Parathyroid adenoma (tissue), 2 donors: Measurements from ENCODE around the gene MAGEA9B.
"Not testable (repeated sequence)": the region's sequence is repeated elsewhere in the genome, so short reads cannot be mapped to it uniquely, and the experiment has no call there.

Experiments used
- H2AFZ ChIP-seq: fragments of 300-600 bp; sonication (generic); one replicate; pipeline ENCODE4 v1.7.0; 2017; ENCODE audit warnings: antibody characterized with exemption, mild to moderate bottlenecking
- H3K27ac ChIP-seq: fragments of 300-600 bp; sonication (generic); one replicate; pipeline ENCODE4 v1.7.0; 2017
- H3K27me3 ChIP-seq: fragments of 300-600 bp; sonication (generic); one replicate; pipeline ENCODE4 v1.7.0; 2017; ENCODE audit warnings: low read length; ENCODE audit not compliant: control insufficient read depth, insufficient read depth
- H3K36me3 ChIP-seq: fragments of 300-600 bp; sonication (generic); one replicate; pipeline ENCODE4 v1.7.0; 2017; ENCODE audit warnings: low read length; ENCODE audit not compliant: control insufficient read depth, insufficient read depth
- H3K4me1 ChIP-seq: fragments of 300-600 bp; sonication (generic); one replicate; pipeline ENCODE4 v1.7.0; 2017; ENCODE audit warnings: control low read depth
- H3K4me2 ChIP-seq: fragments of 300-600 bp; sonication (generic); one replicate; pipeline ENCODE4 v1.7.0; 2017; ENCODE audit warnings: low read length
- H3K4me3 ChIP-seq: fragments of 300-600 bp; sonication (generic); one replicate; pipeline ENCODE4 v1.7.0; 2017; ENCODE audit warnings: low read depth, low read length
- H3K79me2 ChIP-seq: fragments of 300-600 bp; sonication (generic); one replicate; pipeline ENCODE4 v1.7.0; 2017; ENCODE audit warnings: control low read depth
- H3K9ac ChIP-seq: fragments of 300-600 bp; sonication (generic); one replicate; pipeline ENCODE4 v1.7.0; 2017; ENCODE audit warnings: mild to moderate bottlenecking
- H3K9me3 ChIP-seq: fragments of 300-600 bp; sonication (generic); one replicate; pipeline ENCODE4 v1.7.0; 2017; ENCODE audit warnings: low read length; ENCODE audit not compliant: control insufficient read depth
- TF ChIP-seq, protein P1 (sequence below): fragments of 300-600 bp; sonication (generic); IDR thresholded peaks from one replicate; pipeline ENCODE4 v1.7.0; 2017; ENCODE audit warnings: antibody characterized with exemption, mild to moderate bottlenecking
- donor health status: primary hyperparathyroidism.

Gene MAGEA9B

DNA sequence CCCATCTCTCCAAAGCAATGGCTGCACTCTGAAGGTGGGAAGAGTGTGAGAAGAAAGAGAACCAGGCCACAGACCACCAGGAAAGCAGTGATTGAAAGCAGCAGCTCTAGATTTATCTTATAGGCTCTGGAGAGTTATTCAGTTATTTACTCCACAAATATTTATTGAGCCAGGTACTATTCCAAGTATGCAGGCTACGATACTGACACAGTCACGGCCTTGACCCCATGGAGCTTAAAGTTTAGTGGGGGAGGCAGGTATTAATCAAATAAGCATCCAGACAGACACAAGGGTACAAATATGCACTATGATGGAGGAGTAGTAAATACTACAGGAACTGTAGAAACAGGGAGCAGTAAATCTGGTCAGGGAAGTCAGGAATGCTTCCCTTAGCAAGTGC, 41.5 kb upstream of the MAGEA9B start:
- H3K27me3 ChIP-seq = no peaks in the 10 kb centered on the region
- peaks cover 18% of the 10 kb centered on the region for H3K79me2 ChIP-seq
- no peak overlapping the region for H3K27ac ChIP-seq
- no peak overlapping the region for H3K9ac ChIP-seq
- no peak overlapping the region for H3K4me2 ChIP-seq
- no peaks in the 10 kb centered on the region for H3K9me3 ChIP-seq
- no peak overlapping the region for H2AFZ ChIP-seq
- peaks cover 6% of the 10 kb centered on the region for H3K4me1 ChIP-seq
- H3K4me3 ChIP-seq = no peak overlapping the region
- no peaks in the 10 kb centered on the region for H3K36me3 ChIP-seq
- TF ChIP-seq, protein P1, sequence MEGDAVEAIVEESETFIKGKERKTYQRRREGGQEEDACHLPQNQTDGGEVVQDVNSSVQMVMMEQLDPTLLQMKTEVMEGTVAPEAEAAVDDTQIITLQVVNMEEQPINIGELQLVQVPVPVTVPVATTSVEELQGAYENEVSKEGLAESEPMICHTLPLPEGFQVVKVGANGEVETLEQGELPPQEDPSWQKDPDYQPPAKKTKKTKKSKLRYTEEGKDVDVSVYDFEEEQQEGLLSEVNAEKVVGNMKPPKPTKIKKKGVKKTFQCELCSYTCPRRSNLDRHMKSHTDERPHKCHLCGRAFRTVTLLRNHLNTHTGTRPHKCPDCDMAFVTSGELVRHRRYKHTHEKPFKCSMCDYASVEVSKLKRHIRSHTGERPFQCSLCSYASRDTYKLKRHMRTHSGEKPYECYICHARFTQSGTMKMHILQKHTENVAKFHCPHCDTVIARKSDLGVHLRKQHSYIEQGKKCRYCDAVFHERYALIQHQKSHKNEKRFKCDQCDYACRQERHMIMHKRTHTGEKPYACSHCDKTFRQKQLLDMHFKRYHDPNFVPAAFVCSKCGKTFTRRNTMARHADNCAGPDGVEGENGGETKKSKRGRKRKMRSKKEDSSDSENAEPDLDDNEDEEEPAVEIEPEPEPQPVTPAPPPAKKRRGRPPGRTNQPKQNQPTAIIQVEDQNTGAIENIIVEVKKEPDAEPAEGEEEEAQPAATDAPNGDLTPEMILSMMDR = no peak

DNA sequence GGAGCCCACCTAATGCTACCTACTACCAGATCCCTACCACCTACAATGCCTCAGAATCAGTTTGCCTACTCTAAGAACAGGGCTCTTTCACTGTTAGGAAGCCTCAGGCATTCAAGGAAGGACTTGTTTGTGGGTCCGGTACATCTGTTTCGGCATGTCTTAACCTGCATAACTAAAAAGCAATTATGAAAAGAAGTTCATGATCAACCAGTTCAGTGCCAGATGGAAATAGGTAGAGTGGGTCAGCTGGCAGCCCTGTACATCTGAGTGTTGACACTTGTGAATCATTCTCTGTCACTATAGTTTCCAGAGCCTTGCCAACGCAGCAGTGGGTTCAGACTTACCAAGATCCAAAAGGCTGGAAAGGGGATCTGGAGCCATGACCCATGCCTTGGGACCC, 41.0 kb upstream of the MAGEA9B start:
- Histone ChIP-seq H3K4me2 (no peak overlapping the region), H3K4me3 (no peak overlapping the region), H3K4me1 (peaks cover 6% of the 10 kb centered on the region), H3K79me2 (peaks cover 18% of the 10 kb centered on the region), H3K9me3 (no peaks in the 10 kb centered on the region), H3K27ac (no peak overlapping the region), H3K9ac (no peak overlapping the region), H3K36me3 (no peaks in the 10 kb centered on the region), H2AFZ (no peak overlapping the region), H3K27me3 (no peaks in the 10 kb centered on the region)
- TF ChIP-seq, protein P1 = no peak

DNA sequence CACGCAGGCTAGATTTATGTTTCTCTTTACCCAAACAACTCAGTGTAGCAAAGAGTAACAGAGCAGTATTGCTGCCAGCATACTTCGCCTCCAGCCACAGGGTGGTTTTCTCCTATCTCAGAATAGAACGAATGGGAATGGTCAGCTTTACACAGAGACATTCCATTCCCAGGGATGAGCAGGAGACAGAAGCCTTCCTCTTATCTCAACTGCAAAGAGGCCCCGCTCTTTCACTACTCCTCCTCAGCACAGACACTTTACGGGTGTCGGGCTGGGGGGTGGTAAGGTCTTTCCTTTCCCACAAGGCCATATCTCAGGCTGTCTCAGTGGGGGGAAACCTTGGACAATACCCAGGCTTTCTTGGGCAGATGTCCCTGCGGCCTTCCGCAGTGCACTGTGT, 39.6 kb upstream of the MAGEA9B start:
- not testable (repeated sequence) for H3K4me3 ChIP-seq, H3K9ac ChIP-seq, H3K27ac ChIP-seq, H2AFZ ChIP-seq, H3K4me1 ChIP-seq, H3K36me3 ChIP-seq, H3K27me3 ChIP-seq, H3K9me3 ChIP-seq, H3K4me2 ChIP-seq
- peaks cover 18% of the 10 kb centered on the region for H3K79me2 ChIP-seq

DNA sequence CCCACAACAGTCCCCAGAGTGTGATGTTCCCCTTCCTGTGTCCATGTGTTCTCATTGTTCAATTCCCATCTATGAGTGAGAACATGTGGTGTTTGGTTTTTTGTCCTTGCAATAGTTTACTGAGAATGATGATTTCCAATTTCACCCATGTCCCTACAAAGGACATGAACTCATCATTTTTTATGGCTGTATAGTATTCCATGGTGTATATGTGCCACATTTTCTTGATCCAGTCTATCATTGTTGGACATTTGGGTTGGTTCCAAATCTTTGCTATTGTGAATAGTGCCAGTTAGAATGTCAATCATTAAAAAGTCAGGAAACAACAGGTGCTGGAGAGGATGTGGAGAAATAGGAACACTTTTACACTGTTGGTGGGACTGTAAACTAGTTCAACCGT, 32.4 kb upstream of the MAGEA9B start:
- not testable (repeated sequence) for H3K36me3 ChIP-seq, H3K9me3 ChIP-seq, H3K4me3 ChIP-seq, H3K27me3 ChIP-seq, H3K4me2 ChIP-seq, H3K9ac ChIP-seq, H2AFZ ChIP-seq, H3K4me1 ChIP-seq, H3K27ac ChIP-seq, H3K79me2 ChIP-seq

DNA sequence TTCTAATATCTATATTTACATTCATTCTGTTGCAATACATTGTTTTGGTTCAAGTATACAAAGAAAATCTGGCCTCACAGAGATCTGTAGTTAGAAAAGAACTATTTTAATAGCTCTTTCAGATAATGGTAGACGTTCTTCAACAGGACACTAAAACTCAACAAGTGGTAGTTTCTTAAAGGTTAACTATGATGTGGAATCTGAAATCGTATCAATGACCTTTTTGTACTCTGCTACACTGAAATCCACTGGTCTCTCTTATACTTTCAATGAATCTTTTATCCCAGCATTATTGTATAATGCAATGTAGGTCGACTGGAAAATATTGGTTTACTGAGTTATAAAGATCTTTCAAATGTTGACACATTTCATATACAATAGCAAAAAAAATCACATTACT, 31.6 kb upstream of the MAGEA9B start:
- H3K4me3 ChIP-seq = no peak overlapping the region
- no peak overlapping the region for H3K27ac ChIP-seq
- H2AFZ ChIP-seq = no peak overlapping the region
- TF ChIP-seq, protein P1 = no peak
- no peaks in the 10 kb centered on the region for H3K27me3 ChIP-seq
- H3K9me3 ChIP-seq = no peaks in the 10 kb centered on the region
- H3K4me2 ChIP-seq = no peak overlapping the region
- peaks cover 8% of the 10 kb centered on the region for H3K79me2 ChIP-seq
- H3K36me3 ChIP-seq = no peaks in the 10 kb centered on the region
- H3K9ac ChIP-seq = no peak overlapping the region
- no peaks in the 10 kb centered on the region for H3K4me1 ChIP-seq

DNA sequence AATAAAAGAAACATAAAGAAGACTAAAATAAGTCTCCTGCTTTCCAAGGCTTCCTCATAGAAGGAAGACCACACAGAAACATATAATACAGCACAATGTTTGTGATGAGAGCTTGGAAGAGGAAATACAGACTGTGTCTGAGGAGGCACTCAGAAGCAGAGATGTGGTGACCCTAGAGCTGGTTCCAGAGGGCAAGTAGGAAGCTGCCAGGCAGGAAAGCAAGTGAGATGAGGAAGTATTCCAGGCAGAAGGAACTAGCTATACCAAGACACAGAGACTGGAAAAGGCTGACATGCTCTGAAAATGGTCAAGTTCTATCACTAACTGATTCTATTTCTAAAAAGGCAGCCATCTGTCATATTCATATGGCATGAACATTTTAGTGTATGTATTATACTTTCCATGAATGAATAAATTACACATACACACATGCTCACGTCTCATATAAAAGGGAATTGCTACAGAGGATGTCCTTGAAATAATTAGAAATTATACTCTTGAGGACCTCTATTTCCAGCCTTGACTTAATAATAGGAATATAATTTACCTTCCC, 24.4 kb upstream of the MAGEA9B start:
- no peak overlapping the region for H3K4me3 ChIP-seq
- TF ChIP-seq, protein P1 = no peak
- H3K4me2 ChIP-seq = no peak overlapping the region
- peaks cover 8% of the 10 kb centered on the region for H3K79me2 ChIP-seq
- H3K27me3 ChIP-seq = no peaks in the 10 kb centered on the region
- H3K9ac ChIP-seq = no peak overlapping the region
- H2AFZ ChIP-seq = no peak overlapping the region
- H3K9me3 ChIP-seq = no peaks in the 10 kb centered on the region
- no peaks in the 10 kb centered on the region for H3K4me1 ChIP-seq
- no peak overlapping the region for H3K27ac ChIP-seq
- H3K36me3 ChIP-seq = no peaks in the 10 kb centered on the region
